Fibroblast of pulmonary artery (primary cell): ENCODE data around the gene CELSR1.

Source experiments
- DNase-seq: peaks from one replicate; pipeline ENCODE4 v3.0.0-alpha.2; 2010; ENCODE audit warnings: low read depth
- H3K4me3 ChIP-seq: replicated peaks from 2 replicates; pipeline ENCODE4 v1.5.1; 2011; ENCODE audit warnings: low read depth, mild to moderate bottlenecking, control low read depth, low read length, moderate library complexity
- CTCF ChIP-seq: IDR thresholded peaks from 2 replicates; pipeline ENCODE4 v1.5.1; 2011; ENCODE audit warnings: mild to moderate bottlenecking, control low read depth, low read length, inconsistent platforms; ENCODE audit errors: missing control alignments

The CELSR1 gene, protein sequence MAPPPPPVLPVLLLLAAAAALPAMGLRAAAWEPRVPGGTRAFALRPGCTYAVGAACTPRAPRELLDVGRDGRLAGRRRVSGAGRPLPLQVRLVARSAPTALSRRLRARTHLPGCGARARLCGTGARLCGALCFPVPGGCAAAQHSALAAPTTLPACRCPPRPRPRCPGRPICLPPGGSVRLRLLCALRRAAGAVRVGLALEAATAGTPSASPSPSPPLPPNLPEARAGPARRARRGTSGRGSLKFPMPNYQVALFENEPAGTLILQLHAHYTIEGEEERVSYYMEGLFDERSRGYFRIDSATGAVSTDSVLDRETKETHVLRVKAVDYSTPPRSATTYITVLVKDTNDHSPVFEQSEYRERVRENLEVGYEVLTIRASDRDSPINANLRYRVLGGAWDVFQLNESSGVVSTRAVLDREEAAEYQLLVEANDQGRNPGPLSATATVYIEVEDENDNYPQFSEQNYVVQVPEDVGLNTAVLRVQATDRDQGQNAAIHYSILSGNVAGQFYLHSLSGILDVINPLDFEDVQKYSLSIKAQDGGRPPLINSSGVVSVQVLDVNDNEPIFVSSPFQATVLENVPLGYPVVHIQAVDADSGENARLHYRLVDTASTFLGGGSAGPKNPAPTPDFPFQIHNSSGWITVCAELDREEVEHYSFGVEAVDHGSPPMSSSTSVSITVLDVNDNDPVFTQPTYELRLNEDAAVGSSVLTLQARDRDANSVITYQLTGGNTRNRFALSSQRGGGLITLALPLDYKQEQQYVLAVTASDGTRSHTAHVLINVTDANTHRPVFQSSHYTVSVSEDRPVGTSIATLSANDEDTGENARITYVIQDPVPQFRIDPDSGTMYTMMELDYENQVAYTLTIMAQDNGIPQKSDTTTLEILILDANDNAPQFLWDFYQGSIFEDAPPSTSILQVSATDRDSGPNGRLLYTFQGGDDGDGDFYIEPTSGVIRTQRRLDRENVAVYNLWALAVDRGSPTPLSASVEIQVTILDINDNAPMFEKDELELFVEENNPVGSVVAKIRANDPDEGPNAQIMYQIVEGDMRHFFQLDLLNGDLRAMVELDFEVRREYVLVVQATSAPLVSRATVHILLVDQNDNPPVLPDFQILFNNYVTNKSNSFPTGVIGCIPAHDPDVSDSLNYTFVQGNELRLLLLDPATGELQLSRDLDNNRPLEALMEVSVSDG (N-terminal part only)

DNA sequence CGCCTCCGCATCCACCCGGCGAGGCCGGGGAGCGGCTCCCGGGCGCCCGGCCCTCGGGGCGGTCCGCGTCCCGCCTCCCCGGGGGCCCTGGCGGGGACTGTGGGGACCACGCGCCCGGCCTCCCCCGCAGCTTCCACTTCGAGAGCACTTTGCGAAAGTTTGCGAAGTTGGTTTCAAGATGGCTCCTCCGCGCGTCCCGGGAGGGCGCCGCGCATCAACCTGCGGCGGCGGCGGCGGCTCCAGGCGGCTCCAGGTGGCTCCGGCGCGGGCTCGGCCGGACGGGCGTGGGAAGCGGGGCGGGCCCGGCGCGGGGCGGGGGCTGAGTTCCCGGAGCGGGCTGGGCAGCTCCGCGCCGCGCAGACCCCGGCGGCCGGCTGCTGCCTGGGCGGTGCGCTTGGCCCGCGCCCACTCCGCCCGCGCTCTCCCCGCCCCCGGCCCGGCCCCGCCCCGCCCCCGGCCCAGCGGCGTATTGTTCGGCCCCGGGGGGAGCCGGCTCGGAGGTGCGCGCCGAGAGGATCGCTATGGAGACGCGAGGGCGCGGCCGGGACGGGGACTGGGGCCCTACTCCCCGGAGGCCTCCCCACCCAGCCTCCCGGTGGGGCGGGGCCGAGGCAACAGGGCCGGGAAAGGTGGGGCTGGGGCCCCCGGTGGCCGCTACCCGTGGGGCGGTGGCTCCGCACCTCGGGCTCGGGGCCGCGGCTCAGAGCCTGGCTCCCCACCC lies at the start of gene CELSR1:
Gene CELSR1, minus strand, starts transcription at position 396 of the 721 bp plus-strand sequence. CDS start 450 bp downstream, outside the sequence.
- H3K4me3 ChIP-seq: peak within 1 kb of the TSS; percentile 31
- DNase-seq: peak; percentile 22

DNA sequence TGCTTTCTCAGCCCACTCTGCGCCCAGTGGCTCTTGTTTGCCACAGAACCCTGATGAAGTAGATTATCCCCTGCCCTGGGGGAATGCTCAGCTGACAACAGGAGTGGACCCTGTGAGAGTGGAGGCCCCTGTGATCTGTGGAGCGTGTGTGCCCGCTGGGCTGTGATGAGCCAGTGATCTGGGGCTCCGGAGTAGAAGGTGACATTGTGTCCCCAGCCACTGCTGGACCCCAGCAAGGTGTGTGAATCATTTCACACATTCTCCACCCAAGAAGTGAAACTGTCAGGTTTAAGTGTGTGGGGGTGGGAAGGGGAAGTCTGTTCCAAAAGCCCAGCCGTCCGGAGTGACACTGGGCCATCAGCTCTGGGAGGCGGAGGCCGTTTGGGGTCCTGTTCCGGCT lies 49.6 kb upstream of the CELSR1 start:
- DNase-seq: no peak
- no peak overlapping the region for H3K4me3 ChIP-seq
- TF ChIP-seq CTCF: no peak

More for the DNA sequence above, at the start of gene CELSR1:
- TF ChIP-seq CTCF: no peak

GRCh38 chr22:46586531-46587011 lies 49.2 kb upstream of the CELSR1 start:
- H3K4me3 ChIP-seq: no peak overlapping the region
- TF ChIP-seq CTCF: no peak
- no peak for DNase-seq

DNA sequence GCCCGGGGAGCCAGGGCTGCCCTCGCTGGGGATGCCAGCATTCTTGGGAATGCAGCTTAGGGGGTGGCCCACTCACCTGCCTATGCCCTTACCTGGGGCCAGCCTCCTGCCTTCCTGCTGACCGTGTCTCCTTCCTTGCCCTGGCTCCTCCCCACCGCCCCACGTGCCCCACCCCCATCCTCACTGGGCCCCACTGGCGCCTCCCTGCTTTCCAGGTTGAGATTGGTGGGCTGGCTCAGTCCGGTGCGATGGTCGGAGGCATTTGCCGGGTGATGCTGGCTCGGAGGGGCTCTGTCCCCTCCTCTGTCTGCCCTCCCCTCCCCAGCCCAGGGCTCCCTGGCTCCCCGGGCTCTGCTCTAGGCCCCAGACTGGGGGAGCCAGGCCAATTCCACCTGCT lies 48.7 kb upstream of the CELSR1 start:
- H3K4me3 ChIP-seq: no peak overlapping the region
- no peak for TF ChIP-seq CTCF
- no peak for DNase-seq

DNA sequence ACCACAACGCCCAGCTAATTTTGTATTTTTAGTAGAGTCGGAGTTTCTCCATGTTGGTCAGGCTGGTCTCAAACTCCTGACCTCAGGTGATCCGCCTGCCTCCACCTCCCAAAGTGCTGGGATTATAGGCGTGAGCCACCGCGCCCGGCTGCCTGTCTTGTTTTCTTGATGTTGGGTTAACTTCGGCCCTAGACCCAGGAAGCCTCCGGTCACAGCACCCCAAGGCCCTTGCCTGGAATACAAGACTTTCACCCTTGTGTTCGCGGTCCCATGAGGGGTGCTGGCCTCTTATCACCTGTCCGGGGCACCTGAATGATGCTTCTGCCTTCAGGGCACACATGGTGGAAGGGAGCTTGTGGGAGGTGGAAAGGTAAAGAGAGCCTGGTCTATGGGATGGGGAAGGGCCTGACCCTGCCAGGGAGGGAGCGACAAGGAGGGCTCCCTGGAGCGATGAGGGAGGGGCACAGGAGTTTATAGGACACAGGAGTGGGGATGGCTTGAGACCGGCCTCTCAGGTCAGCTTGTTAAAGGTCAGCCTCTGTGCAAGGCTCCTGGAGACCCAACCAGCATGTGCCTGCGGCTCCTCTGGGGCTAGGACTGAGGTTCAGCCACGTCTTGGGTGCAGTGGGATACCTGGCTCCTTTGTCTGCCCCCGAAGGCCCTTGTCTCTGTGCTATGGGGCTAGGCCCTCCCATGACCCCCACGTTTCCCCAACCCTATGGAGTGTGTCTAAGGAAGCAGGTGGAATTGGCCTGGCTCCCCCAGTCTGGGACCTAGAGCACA lies 48.1 kb upstream of the CELSR1 start:
- no peak for DNase-seq
- TF ChIP-seq CTCF: no peak
- H3K4me3 ChIP-seq: no peak overlapping the region
